ENCODE results near the gene CRISPLD2. TPM values are rescaled to one million over a fixed set of nuclear protein-coding genes. Genes with fewer than 3 reads are reported as not detected.

Gene CRISPLD2
- polyA plus RNA-seq, 1 donor from 2014 or later = 0.06 TPM

DNA sequence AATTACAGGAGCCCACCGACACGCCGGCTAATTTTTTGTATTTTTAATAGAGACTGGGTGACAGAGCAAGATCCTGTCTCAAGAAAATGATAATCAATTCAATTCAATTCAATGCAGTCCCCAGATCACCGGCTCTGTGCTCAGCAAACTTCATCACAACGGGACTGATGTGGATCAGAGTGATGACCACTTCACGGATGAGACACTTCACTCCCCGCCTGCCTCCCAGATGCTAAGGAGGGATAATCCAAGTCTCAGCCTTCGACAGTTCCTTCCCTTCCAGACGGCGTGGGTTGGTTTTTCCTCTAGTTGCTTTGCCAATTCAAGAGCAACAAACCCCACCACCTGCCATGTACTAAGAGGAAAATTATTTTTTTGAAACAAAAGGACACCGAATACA, 97.7 kb downstream of the CRISPLD2 start:
- no peaks in the 10 kb centered on the region for H3K9me3 ChIP-seq (ENCODE audit: low read length)
- H3K27me3 ChIP-seq (ENCODE audit: insufficient read depth, low read depth, low read length) = no peaks in the 10 kb centered on the region
- no peaks in the 10 kb centered on the region for H3F3A ChIP-seq (ENCODE audit: insufficient read depth, low read length, poor library complexity, severe bottlenecking)
- H3K36me3 ChIP-seq (ENCODE audit: insufficient read depth, low read length) = no peaks in the 10 kb centered on the region
- TF ChIP-seq EZH2 (IDR thresholded peaks at IDR 0.05; ENCODE audit: borderline replicate concordance, insufficient read depth, low read length, poor library complexity, severe bottlenecking) (no peak), CTCF (IDR thresholded peaks at IDR 0.05; ENCODE audit: poor library complexity, severe bottlenecking) (no peak), TAF1 (IDR thresholded peaks at IDR 0.05; ENCODE audit: low read depth) (no peak), RAD21 (conservative IDR thresholded peaks at IDR 0.05) (no peak)
- TF ChIP-seq, protein P1, sequence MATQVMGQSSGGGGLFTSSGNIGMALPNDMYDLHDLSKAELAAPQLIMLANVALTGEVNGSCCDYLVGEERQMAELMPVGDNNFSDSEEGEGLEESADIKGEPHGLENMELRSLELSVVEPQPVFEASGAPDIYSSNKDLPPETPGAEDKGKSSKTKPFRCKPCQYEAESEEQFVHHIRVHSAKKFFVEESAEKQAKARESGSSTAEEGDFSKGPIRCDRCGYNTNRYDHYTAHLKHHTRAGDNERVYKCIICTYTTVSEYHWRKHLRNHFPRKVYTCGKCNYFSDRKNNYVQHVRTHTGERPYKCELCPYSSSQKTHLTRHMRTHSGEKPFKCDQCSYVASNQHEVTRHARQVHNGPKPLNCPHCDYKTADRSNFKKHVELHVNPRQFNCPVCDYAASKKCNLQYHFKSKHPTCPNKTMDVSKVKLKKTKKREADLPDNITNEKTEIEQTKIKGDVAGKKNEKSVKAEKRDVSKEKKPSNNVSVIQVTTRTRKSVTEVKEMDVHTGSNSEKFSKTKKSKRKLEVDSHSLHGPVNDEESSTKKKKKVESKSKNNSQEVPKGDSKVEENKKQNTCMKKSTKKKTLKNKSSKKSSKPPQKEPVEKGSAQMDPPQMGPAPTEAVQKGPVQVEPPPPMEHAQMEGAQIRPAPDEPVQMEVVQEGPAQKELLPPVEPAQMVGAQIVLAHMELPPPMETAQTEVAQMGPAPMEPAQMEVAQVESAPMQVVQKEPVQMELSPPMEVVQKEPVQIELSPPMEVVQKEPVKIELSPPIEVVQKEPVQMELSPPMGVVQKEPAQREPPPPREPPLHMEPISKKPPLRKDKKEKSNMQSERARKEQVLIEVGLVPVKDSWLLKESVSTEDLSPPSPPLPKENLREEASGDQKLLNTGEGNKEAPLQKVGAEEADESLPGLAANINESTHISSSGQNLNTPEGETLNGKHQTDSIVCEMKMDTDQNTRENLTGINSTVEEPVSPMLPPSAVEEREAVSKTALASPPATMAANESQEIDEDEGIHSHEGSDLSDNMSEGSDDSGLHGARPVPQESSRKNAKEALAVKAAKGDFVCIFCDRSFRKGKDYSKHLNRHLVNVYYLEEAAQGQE (IDR thresholded peaks at IDR 0.05; ENCODE audit: borderline replicate concordance) = no peak
- H4K20me1 ChIP-seq (ENCODE audit: insufficient read depth) = no peaks in the 10 kb centered on the region
- H3K4me2 ChIP-seq (ENCODE audit: low read length) = no peak overlapping the region
- H3K27ac ChIP-seq (ENCODE audit: low read length) = no peak overlapping the region
- H3K9me2 ChIP-seq (ENCODE audit: insufficient read depth, low read length) = no peaks in the 10 kb centered on the region
- H3K79me2 ChIP-seq (replicated peaks; ENCODE audit: insufficient read depth, low read length) = no peaks in the 10 kb centered on the region
- no peak overlapping the region for H3K9ac ChIP-seq (ENCODE audit: low read length)
- no peak overlapping the region for H2AFZ ChIP-seq (ENCODE audit: low read depth, low read length)
- no peak overlapping the region for H3K4me3 ChIP-seq (ENCODE audit: low read length)

DNA sequence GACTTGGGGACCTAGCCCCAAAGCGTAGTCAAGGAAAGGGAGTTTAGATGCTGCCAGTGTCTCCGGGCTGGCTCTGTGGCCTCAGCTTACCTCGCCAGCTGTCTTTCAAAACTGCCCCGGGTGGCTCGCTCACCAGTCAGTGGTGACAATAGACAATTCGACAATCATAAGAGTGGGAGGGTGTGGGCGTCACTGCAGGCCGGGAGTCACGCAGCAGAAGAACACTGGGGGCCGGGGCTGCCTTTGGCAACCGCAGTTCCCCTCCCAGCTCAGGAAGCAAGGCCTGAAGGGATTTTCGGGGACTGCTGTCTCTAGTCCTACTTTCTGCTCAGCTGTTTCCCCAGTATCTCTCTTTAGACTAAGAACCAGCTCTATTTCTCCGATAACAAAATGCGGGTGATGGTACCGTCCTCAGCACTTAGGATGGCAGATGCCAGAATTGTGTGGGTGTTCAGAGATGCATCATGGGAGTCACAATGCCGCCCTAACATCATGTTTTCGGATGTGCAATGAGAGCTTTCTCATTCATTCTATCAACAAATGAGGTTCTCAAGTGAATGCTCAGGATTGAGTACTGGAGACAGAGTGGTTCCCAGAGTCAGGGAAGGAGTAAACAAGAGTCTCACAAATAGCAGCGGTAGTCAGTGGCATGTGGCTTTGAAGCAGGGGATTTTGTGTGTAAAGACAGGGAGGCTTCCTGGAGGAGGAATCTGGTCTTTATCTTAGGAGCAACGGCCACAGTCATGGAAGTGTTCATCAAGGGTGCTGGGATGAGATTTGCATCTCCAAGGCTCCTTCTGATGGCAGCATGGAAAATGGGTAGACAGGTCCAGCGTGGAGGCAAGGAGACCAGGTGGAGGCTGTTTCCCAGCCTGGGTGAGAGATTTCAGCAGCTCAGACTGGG, 98.5 kb downstream of the CRISPLD2 start:
- no peaks in the 10 kb centered on the region for H3F3A ChIP-seq (ENCODE audit: insufficient read depth, low read length, poor library complexity, severe bottlenecking)
- no peak overlapping the region for H3K9ac ChIP-seq (ENCODE audit: low read length)
- no peaks in the 10 kb centered on the region for H3K27me3 ChIP-seq (ENCODE audit: insufficient read depth, low read depth, low read length)
- H3K27ac ChIP-seq (ENCODE audit: low read length) = no peak overlapping the region
- no peaks in the 10 kb centered on the region for H3K9me2 ChIP-seq (ENCODE audit: insufficient read depth, low read length)
- no peaks in the 10 kb centered on the region for H4K20me1 ChIP-seq (ENCODE audit: insufficient read depth)
- no peak overlapping the region for H3K4me3 ChIP-seq (ENCODE audit: low read length)
- no peak overlapping the region for H2AFZ ChIP-seq (ENCODE audit: low read depth, low read length)
- H3K4me2 ChIP-seq (ENCODE audit: low read length) = no peak overlapping the region
- TF ChIP-seq POLR2AphosphoS5 (IDR thresholded peaks at IDR 0.05) (no peak), EZH2 (IDR thresholded peaks at IDR 0.05; ENCODE audit: borderline replicate concordance, insufficient read depth, low read length, poor library complexity, severe bottlenecking) (no peak), TAF1 (IDR thresholded peaks at IDR 0.05; ENCODE audit: low read depth) (no peak), SMC3 (conservative IDR thresholded peaks at IDR 0.05; ENCODE audit: poor library complexity) (no peak), RAD21 (conservative IDR thresholded peaks at IDR 0.05) (no peak), MXI1 (conservative IDR thresholded peaks at IDR 0.05; ENCODE audit: poor library complexity, severe bottlenecking) (no peak), CTCF (IDR thresholded peaks at IDR 0.05; ENCODE audit: poor library complexity, severe bottlenecking) (no peak), EP300 (conservative IDR thresholded peaks at IDR 0.05; ENCODE audit: poor library complexity, severe bottlenecking) (no peak)
- TF ChIP-seq, protein P1 (IDR thresholded peaks at IDR 0.05; ENCODE audit: borderline replicate concordance) = no peak
- H3K36me3 ChIP-seq (ENCODE audit: insufficient read depth, low read length) = no peaks in the 10 kb centered on the region
- no peaks in the 10 kb centered on the region for H3K79me2 ChIP-seq (replicated peaks; ENCODE audit: insufficient read depth, low read length)
- H3K9me3 ChIP-seq (ENCODE audit: low read length) = no peaks in the 10 kb centered on the region
